ENCODE data around the gene PRDM2.

Gene PRDM2

GRCh38 chr1:13737398-13737797, 37.4 kb downstream of the PRDM2 start:
- DNase-seq = no peak

DNA sequence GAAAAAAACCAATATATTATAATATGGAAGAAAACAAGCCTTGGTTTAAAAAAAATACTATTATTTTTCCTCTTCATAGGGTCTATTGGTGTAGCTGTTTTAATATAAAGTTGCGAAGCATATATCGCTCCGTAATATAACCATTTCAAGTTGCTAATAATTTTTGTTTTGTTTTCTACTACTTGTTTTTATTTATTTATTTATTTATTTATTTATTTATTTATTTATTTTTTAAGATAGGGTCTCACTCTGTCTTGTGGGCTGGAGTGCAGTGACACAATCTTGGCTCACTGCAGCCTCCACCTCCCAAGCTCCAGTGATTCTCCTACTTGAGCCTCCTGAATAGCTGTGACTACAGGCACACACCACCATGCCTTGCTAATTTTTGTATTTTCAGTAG, 46.4 kb downstream of the PRDM2 start:
- DNase-seq = no peak

- DNase-seq = peak; percentile 98
These were observed 48.9 kb downstream of the PRDM2 start for GRCh38 chr1:13748610-13749505.

DNA sequence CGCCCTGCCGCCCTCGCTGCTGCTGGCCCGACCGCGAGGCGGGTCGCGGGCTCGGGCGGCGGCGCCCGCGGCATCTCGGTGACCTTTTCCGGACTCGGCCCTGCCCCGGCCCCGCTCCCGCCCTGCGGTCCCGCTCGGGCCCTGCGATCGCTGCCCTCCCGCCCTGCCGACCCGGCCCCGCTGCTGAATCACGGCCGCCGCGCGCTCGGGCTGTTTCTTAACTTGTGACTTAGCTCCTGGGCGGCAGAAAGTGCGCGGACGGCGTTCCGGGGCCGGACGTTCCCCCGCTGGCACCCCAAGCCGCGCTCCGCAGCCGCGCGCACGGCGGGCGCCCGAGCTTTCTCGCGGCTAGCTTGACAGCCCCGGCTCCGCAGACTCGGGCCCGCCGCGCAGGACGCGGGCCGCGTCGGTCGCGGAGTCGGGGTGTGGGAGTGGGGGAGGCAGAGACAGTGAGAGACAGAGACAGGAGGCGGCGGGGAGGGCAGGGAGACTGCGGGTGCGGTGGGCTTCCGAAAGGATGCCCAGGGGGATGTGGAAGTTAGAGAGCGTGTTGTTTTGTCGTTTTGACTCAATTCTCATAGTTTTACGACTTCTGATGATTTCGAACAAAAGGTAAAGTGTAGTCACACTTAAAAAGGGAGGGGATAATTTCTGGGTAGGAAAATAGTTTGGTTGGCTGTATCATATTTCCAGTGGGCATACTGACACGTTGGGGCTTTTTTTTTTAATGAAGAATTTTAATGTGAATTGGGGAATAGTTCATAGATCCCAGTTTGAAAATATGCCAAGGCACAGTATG, 49.8 kb downstream of the PRDM2 start:
- peak; percentile 54 for DNase-seq

- DNase-seq = no peak
These were observed 51.5 kb downstream of the PRDM2 start for GRCh38 chr1:13751458-13751871.

- DNase-seq = no peak
These were observed 52.0 kb downstream of the PRDM2 start for GRCh38 chr1:13751985-13752384.

GRCh38 chr1:13752852-13753251, 52.9 kb downstream of the PRDM2 start:
- DNase-seq = no peak

GRCh38 chr1:13753636-13754402, 53.8 kb downstream of the PRDM2 start:
- DNase-seq = no peak

GRCh38 chr1:13754510-13755103, 54.6 kb downstream of the PRDM2 start:
- peak; percentile 29 for DNase-seq

DNA sequence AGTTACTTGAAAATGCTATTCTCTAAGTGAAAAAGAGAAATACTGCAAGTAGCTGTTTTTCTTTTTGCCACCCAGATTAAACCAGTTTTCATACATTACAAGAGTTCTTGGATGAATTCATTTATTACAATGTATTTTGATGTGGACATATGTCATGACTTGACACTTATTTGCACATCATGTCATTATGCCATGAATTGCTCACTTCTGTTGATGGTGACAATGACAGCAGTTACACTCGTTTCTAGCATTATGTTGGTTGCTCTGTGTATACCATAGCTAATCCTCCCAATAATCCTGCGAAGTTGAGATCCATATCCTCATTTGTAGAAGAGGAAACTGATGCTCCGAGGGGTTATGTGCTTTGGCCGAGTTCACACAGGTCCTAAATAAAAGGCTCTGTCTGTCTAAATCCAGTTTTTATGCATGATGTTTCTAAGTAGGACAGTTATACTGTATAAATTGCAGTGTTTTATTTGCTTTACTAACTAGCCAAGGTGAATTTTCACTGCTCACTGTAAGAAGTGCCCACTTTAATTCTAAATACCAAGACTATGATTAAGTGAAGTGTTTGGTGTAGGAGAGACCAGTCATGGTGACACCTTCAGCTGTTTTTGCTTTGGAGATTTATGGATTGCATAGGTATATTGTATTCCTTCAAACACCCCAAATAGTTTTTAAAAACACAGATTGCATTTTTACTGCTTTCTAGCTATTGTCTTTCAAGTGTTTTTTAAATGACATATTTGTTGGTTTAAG, 56.7 kb downstream of the PRDM2 start:
- DNase-seq = no peak

DNA sequence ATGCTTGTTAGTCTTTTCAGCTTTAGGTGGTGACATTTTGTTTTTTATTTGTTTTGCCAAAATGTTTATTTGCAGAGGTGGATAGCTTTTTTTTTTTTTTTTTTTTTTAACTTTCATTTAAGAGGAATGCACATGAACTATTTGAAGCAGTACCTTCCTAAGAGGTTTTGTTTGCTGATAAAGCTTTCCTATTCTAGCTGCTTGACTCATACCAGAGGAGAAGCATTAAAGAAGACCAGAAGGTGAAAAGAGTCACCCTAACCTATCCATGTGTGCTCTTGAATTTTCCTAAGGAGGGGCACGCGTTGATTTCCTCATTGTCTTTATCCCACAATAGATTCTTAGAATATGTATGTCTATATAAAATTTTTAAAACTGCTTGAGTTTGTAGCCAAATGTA, 57.7 kb downstream of the PRDM2 start:
- no peak for DNase-seq

- DNase-seq = no peak
These were observed 59.1 kb downstream of the PRDM2 start for GRCh38 chr1:13759072-13759471.

- no peak for DNase-seq
These were observed 60.4 kb downstream of the PRDM2 start for GRCh38 chr1:13760340-13760739.

GRCh38 chr1:13760921-13761320, 60.9 kb downstream of the PRDM2 start:
- no peak for DNase-seq

- no peak for DNase-seq
These were observed 61.9 kb downstream of the PRDM2 start for GRCh38 chr1:13761883-13762282.

- DNase-seq = no peak
These were observed 62.7 kb downstream of the PRDM2 start for GRCh38 chr1:13762642-13763041.

- DNase-seq = no peak
These were observed 63.2 kb downstream of the PRDM2 start for GRCh38 chr1:13763222-13763621.

- DNase-seq = no peak
These were observed 64.0 kb downstream of the PRDM2 start for GRCh38 chr1:13763991-13764390.

GRCh38 chr1:13764588-13765332, 64.8 kb downstream of the PRDM2 start:
- no peak for DNase-seq

GRCh38 chr1:13766592-13767564, 66.9 kb downstream of the PRDM2 start:
- no peak for DNase-seq

Data from midbrain (tissue), 1 donor.